ENCODE measurements around the gene SRPRA. TPM values are rescaled to one million over a fixed set of nuclear protein-coding genes. Genes with fewer than 3 reads are reported as not detected.
A peak's percentile ranks its signal among the peaks of the same experiment; 100 is the strongest.

Gene SRPRA
- total RNA-seq, 5 donors from 2014 or later (not counting 1 experiment from before 2014, with no cell fraction given): 134 to 176 (median 142) TPM

GRCh38 chr11:126290887-126291286 lies 22.2 kb upstream of the SRPRA start:
- ChIA-PET CTCF (interaction anchor here in 1 of 2 donors (0.6 kb wide), 1 partner anchor 14 kb away, joined by 3 read pairs; no protein-coding TSS in a partner anchor), POLR2A (interaction anchor here in 1 of 2 donors (0.5 to 0.6 kb wide), 2 partner anchors 8 to 368 kb away, joined by 3 read pairs; no protein-coding TSS in a partner anchor)
- no peaks in the 10 kb centered on the region for H3K4me1 ChIP-seq (ENCODE audit: control insufficient read depth in 1 of 2, extremely low read depth in 1 of 2, insufficient read depth in 2 of 2, low read length in 2 of 2)
- Mint-ChIP-seq H3K4me3 (no peak overlapping the region), H3K27ac (peak overlapping the region in 1 of 2 donors; percentile 16), H3K27me3 (no peaks in the 10 kb centered on the region), H3K36me3 (peaks cover 43% of the 10 kb centered on the region), H3K4me1 (peaks cover 4 to 9% (median 6%) of the 10 kb centered on the region in 3 donors), H3K9me3 (no peaks in the 10 kb centered on the region)
- H3K27me3 ChIP-seq (replicated peaks in 1 of 2; ENCODE audit: control insufficient read depth in 2 of 2, extremely low read depth in 1 of 2, insufficient read depth in 2 of 2, low read length in 1 of 2): no peaks in the 10 kb centered on the region
- H3K36me3 ChIP-seq (ENCODE audit: control insufficient read depth in 2 of 2, extremely low read depth in 1 of 2, insufficient read depth in 1 of 2, low read length in 1 of 2): peaks cover 5 to 48% of the 10 kb centered on the region in 2 donors
- ATAC-seq (replicated peaks in 1 of 4) (no peak), DNase-seq (no peak)
- no peak overlapping the region for H3K4me3 ChIP-seq (ENCODE audit: control insufficient read depth in 1 of 2, extremely low read depth in 1 of 2, low read length in 1 of 2)
- WGBS (ENCODE audit: insufficient coverage): 97% methylated on average over 12 of the region's 12 CpGs
- H3K27ac ChIP-seq (ENCODE audit: low read length): no peak overlapping the region
- no peaks in the 10 kb centered on the region for H3K9me3 ChIP-seq

- Mint-ChIP-seq H3K4me1 (peaks cover 23 to 27% (median 24%) of the 10 kb centered on the region in 3 donors), H3K9me3 (no peaks in the 10 kb centered on the region)
- CTCF ChIA-PET: no interaction called here
Observed at GRCh38 chr11:126288237-126288636, 19.5 kb upstream of the SRPRA start.

GRCh38 chr11:126284829-126285228 lies 16.1 kb upstream of the SRPRA start:
- ChIA-PET POLR2A (no interaction called here), CTCF (interaction anchor here in 1 of 2 donors (0.6 kb wide), 1 partner anchor 716 kb away, joined by 4 read pairs; no protein-coding TSS in a partner anchor)
- no CpG with 5 or more reads among the region's 6 CpGs for WGBS (ENCODE audit: insufficient coverage)
- H3K27ac ChIP-seq (ENCODE audit: low read length): no peak overlapping the region
- DNase-seq (peak; percentile 53 to 88 (median 73)), ATAC-seq (replicated peaks in 1 of 4) (peak; percentile 20 to 49 (median 42))
- peaks cover 0 to 9% of the 10 kb centered on the region in 2 donors for H3K36me3 ChIP-seq (ENCODE audit: control insufficient read depth in 2 of 2, extremely low read depth in 1 of 2, insufficient read depth in 1 of 2, low read length in 1 of 2)
- no peaks in the 10 kb centered on the region for H3K27me3 ChIP-seq (replicated peaks in 1 of 2; ENCODE audit: control insufficient read depth in 2 of 2, extremely low read depth in 1 of 2, insufficient read depth in 2 of 2, low read length in 1 of 2)
- H3K27me3 Mint-ChIP-seq: no peaks in the 10 kb centered on the region
- H3K4me1 ChIP-seq (ENCODE audit: control insufficient read depth in 1 of 2, extremely low read depth in 1 of 2, insufficient read depth in 2 of 2, low read length in 2 of 2): peaks cover 11 to 52% of the 10 kb centered on the region in 2 experiments
- H3K4me3 ChIP-seq (ENCODE audit: control insufficient read depth in 1 of 2, extremely low read depth in 1 of 2, low read length in 1 of 2): peak overlapping the region in 1 of 2 donors; percentile 4
- H3K27ac Mint-ChIP-seq: peak overlapping the region; percentile 61 to 77
- H3K9me3 ChIP-seq: no peaks in the 10 kb centered on the region
- no peaks in the 10 kb centered on the region for H3K9me3 Mint-ChIP-seq
- peak overlapping the region; percentile 78 to 95 (median 86) for H3K4me3 Mint-ChIP-seq
- peaks cover 47 to 52% (median 47%) of the 10 kb centered on the region in 3 donors for H3K4me1 Mint-ChIP-seq
- H3K36me3 Mint-ChIP-seq: peaks cover 9% of the 10 kb centered on the region

More at GRCh38 chr11:126288237-126288636, 19.5 kb upstream of the SRPRA start:
- ATAC-seq (replicated peaks in 1 of 4): no peak
- Histone ChIP-seq H3K27ac (ENCODE audit: low read length) (no peak overlapping the region), H3K27me3 (replicated peaks in 1 of 2; ENCODE audit: control insufficient read depth in 2 of 2, extremely low read depth in 1 of 2, insufficient read depth in 2 of 2, low read length in 1 of 2) (no peaks in the 10 kb centered on the region), H3K36me3 (ENCODE audit: control insufficient read depth in 2 of 2, extremely low read depth in 1 of 2, insufficient read depth in 1 of 2, low read length in 1 of 2) (peaks cover 5 to 39% of the 10 kb centered on the region in 2 donors), H3K9me3 (no peaks in the 10 kb centered on the region), H3K4me3 (ENCODE audit: control insufficient read depth in 1 of 2, extremely low read depth in 1 of 2, low read length in 1 of 2) (no peak overlapping the region), H3K4me1 (ENCODE audit: control insufficient read depth in 1 of 2, extremely low read depth in 1 of 2, insufficient read depth in 2 of 2, low read length in 2 of 2) (peaks cover 3 to 23% of the 10 kb centered on the region in 2 experiments)
- Mint-ChIP-seq H3K36me3 (peaks cover 33% of the 10 kb centered on the region), H3K4me3 (no peak overlapping the region), H3K27me3 (no peaks in the 10 kb centered on the region), H3K27ac (no peak overlapping the region)
- no peak for DNase-seq
- 89% methylated on average over 2 of the region's 6 CpGs for WGBS (ENCODE audit: insufficient coverage)
- POLR2A ChIA-PET: no interaction called here

- ChIA-PET POLR2A (interaction anchor here (0.5 to 1.2 kb wide), 6 partner anchors 10 to 686 kb away, joined by 3 to 13 read pairs (median 4); partner anchors contain the start of genes FOXRED1 (in 1 of the 2) and SRPRA (in 1 of the 2)), CTCF (interaction anchor here (0.6 to 1.0 kb wide), 3 partner anchors 21 to 1521 kb away, joined by 3 to 8 read pairs (median 3); partner anchors contain the start of genes DCPS (in 1 of the 2) and ESAM (in 1 of the 2))
- Mint-ChIP-seq H3K36me3 (peaks cover 3% of the 10 kb centered on the region), H3K9me3 (no peaks in the 10 kb centered on the region), H3K27me3 (no peaks in the 10 kb centered on the region), H3K4me1 (peaks cover 47 to 59% (median 49%) of the 10 kb centered on the region in 3 donors), H3K27ac (peak within 1 kb of the TSS; percentile 97 to 98), H3K4me3 (peak within 1 kb of the TSS; percentile 86 to 95 (median 90))
- peak; percentile 39 to 78 (median 62) for DNase-seq
- peak; percentile 73 to 80 (median 76) for ATAC-seq (replicated peaks in 1 of 4)
- peaks cover 11 to 52% of the 10 kb centered on the region in 2 experiments for H3K4me1 ChIP-seq (ENCODE audit: control insufficient read depth in 1 of 2, extremely low read depth in 1 of 2, insufficient read depth in 2 of 2, low read length in 2 of 2)
- peaks cover 0 to 4% of the 10 kb centered on the region in 2 donors for H3K36me3 ChIP-seq (ENCODE audit: control insufficient read depth in 2 of 2, extremely low read depth in 1 of 2, insufficient read depth in 1 of 2, low read length in 1 of 2)
- peak within 1 kb of the TSS; percentile 64 to 85 for H3K4me3 ChIP-seq (ENCODE audit: control insufficient read depth in 1 of 2, extremely low read depth in 1 of 2, low read length in 1 of 2)
- H3K27me3 ChIP-seq (replicated peaks in 1 of 2; ENCODE audit: control insufficient read depth in 2 of 2, extremely low read depth in 1 of 2, insufficient read depth in 2 of 2, low read length in 1 of 2): no peaks in the 10 kb centered on the region
- no peaks in the 10 kb centered on the region for H3K9me3 ChIP-seq
- WGBS (ENCODE audit: insufficient coverage): under 1% methylated on average over 76 of the region's 82 CpGs
- peak within 1 kb of the TSS; percentile 77 for H3K27ac ChIP-seq (ENCODE audit: low read length)
Observed at GRCh38 chr11:126282736-126283591, 14.3 kb upstream of the SRPRA start, which contains the start of gene TIRAP. TIRAP (plus strand) TSS chr11:126283093; CDS start chr11:126290895, 7,802 bp downstream.

GRCh38 chr11:126282361-126282735 lies 13.7 kb upstream of the SRPRA start:
- peaks cover 47 to 59% (median 48%) of the 10 kb centered on the region in 3 donors for H3K4me1 Mint-ChIP-seq

More at GRCh38 chr11:126282361-126282735, 13.7 kb upstream of the SRPRA start:
- Histone ChIP-seq H3K4me1 (ENCODE audit: control insufficient read depth in 1 of 2, extremely low read depth in 1 of 2, insufficient read depth in 2 of 2, low read length in 2 of 2) (peaks cover 11 to 52% of the 10 kb centered on the region in 2 experiments), H3K4me3 (ENCODE audit: control insufficient read depth in 1 of 2, extremely low read depth in 1 of 2, low read length in 1 of 2) (peak overlapping the region; percentile 64 to 79), H3K27ac (ENCODE audit: low read length) (peak overlapping the region; percentile 77), H3K36me3 (ENCODE audit: control insufficient read depth in 2 of 2, extremely low read depth in 1 of 2, insufficient read depth in 1 of 2, low read length in 1 of 2) (peaks cover 0 to 5% of the 10 kb centered on the region in 2 donors), H3K27me3 (replicated peaks in 1 of 2; ENCODE audit: control insufficient read depth in 2 of 2, extremely low read depth in 1 of 2, insufficient read depth in 2 of 2, low read length in 1 of 2) (no peaks in the 10 kb centered on the region), H3K9me3 (no peaks in the 10 kb centered on the region)
- H3K9me3 Mint-ChIP-seq: no peaks in the 10 kb centered on the region
- ATAC-seq (replicated peaks in 1 of 4) (peak; percentile 46 to 69 (median 56)), DNase-seq (peak in 30 of 35 experiments; percentile 18 to 64 (median 36))
- peaks cover 9% of the 10 kb centered on the region for H3K36me3 Mint-ChIP-seq
- WGBS (ENCODE audit: insufficient coverage): 10% methylated on average over 7 of the region's 15 CpGs
- no peaks in the 10 kb centered on the region for H3K27me3 Mint-ChIP-seq
- ChIA-PET CTCF (no interaction called here), POLR2A (interaction anchor here (0.6 to 1.1 kb wide), 3 partner anchors 10 to 37 kb away, joined by 4 to 5 read pairs (median 4); no protein-coding TSS in a partner anchor)
- peak overlapping the region; percentile 95 to 98 for H3K27ac Mint-ChIP-seq
- H3K4me3 Mint-ChIP-seq: peak overlapping the region; percentile 86 to 95 (median 90)

Data from T-cell (primary cell).